Heart left ventricle (tissue), 13 donors: ENCODE results near the gene COG4.

Source experiments
- POLR2A ChIP-seq, 2 donors: fragments of 450-650 bp; IDR thresholded peaks; one replicate each; pipeline ENCODE4 v1.6.1; 2017; ENCODE audit warnings: antibody characterized with exemption in 2 of 2, mild to moderate bottlenecking in 2 of 2, moderate library complexity in 2 of 2
- TF ChIP-seq, protein P1 (sequence below), 12 donors: fragments of 200-600 bp; sonication (generic) in 4 of 12; IDR thresholded peaks; one replicate each; pipeline versions ENCODE4 v1.5.0 to v1.8.0; 2018 to 2022; ENCODE audit warnings: antibody characterized with exemption in 12 of 12, mild to moderate bottlenecking in 5 of 12
- donor health status: ischemic (EF 13 %, LVEDD 7.1; RV severe dilation, severe dysfunction).
- donor health status: DM: no; HTN: yes; CAD: no.
- donor health status: DM: no; HTN: no; CAD: no.
- donor health status: ischemic (EF 25% LVEDD 6.9; RV normal size, moderate dysfunction).
- donor health status: ischemic (EF 25% LVEDD 5.7; RV mildly dilated, moderate dysfunction).
- donor health status: ischemic (EF 35%, LVEDD 5.7; RV mildly dilated, moderate dysfunction).
- donor health status: nonischemic (EF 11% LVEDD 7.7; RV severe dilation, severe dysfunction).
- donor health status: DM: yes; HTN: yes; CAD: no.
- donor health status: PGD.
- donor health status: ischemic (EF 29% LVEDD 5.4; RV normal size, mild dysfunction).
- donor health status: nonischemic (EF 23%, LVEDD 6.1; RV moderate dilation, normal function).

DNA sequence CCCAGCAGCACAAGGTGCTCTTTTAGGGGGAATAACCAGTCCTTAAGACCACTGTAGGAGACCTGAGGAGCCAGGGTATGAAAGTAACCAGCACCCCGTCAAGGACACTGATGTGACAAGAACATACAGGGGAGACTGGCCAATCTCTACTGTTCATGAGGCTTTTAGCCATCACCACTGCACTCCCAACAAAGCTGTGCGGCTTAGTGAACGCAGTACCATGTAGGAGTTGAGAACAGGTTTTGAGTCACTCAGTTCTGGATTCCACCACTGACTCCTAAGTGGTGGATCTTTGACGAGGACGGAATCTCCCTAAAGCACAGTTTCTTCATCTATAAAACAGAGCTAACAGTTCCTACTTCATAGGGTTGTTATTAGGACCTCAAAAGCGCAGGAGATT, 26.8 kb downstream of the COG4 start:
- TF ChIP-seq, protein P1, sequence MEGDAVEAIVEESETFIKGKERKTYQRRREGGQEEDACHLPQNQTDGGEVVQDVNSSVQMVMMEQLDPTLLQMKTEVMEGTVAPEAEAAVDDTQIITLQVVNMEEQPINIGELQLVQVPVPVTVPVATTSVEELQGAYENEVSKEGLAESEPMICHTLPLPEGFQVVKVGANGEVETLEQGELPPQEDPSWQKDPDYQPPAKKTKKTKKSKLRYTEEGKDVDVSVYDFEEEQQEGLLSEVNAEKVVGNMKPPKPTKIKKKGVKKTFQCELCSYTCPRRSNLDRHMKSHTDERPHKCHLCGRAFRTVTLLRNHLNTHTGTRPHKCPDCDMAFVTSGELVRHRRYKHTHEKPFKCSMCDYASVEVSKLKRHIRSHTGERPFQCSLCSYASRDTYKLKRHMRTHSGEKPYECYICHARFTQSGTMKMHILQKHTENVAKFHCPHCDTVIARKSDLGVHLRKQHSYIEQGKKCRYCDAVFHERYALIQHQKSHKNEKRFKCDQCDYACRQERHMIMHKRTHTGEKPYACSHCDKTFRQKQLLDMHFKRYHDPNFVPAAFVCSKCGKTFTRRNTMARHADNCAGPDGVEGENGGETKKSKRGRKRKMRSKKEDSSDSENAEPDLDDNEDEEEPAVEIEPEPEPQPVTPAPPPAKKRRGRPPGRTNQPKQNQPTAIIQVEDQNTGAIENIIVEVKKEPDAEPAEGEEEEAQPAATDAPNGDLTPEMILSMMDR (IDR thresholded peaks at IDR 0.05) = no peak
- TF ChIP-seq POLR2A (IDR thresholded peaks at IDR 0.05) = no peak
